Left hindlimb (tissue), 1 donor: Measurements from ENCODE around the gene PABPN1.
A peak's percentile ranks its signal among the peaks of the same experiment; 100 is the strongest.

Experiments
- DNase-seq: peaks from one replicate; pipeline ENCODE4 v3.0.0-alpha.2; 2018

PABPN1 gene

DNA sequence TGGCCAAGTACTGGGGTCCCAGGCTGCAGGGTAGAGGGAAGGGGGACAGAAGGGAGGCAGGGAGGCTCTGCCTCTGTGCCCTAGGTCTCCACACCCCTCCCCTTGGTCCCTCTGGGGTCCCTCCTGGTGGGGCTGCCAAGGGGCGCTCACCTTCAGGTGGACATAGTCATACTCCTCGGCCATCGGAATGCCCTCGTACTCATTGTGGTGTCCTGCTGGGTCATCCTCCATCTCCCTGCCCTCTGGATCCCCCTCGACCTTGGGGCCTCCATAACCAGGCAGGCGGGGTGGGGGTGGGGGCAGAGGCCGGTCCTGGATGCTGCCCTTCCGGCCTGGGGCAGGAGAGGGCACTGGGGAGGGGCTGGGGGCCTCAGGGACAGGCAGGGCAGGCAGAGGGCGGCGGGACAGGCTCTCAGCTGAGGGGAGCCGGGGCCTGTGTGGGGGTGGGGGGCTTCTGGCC is 37.9 kb downstream of the PABPN1 start:
- DNase-seq, result no peak

DNA sequence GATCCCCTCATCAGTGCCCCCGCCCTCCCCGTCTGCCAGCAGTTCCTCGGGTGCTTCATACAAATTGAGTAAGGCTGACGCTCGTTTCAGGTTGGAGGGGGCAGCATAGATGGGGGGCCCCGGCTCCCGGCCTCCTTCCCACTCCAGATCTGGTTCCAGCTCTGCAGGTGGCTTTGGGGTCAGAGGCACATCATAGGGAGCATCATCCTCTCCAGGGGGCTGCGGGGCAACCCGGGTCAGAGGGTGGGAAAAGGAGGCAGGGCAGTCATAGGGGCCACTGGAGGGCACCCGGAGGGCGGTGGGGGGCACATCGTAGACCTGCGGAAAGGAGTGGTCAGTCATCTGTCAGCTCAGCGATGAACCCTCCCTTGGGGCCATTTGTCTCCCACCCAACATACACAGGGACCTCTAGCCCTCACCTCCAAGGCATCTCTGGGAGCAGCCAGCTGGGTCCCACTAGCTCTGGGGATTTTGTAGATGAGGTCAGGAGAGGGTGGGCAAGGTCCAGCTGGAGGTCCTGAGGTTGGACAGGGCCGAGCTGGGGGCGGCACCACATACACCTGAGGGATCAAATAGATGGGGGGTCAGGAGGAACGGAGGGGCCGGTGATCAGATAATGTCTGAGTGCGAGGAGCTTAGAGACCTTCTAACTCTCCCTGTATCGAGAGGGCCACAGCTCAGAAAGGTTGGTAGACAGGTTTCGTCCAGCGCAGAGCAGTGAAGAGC is 38.6 kb downstream of the PABPN1 start:
- DNase-seq, result no peak

DNA sequence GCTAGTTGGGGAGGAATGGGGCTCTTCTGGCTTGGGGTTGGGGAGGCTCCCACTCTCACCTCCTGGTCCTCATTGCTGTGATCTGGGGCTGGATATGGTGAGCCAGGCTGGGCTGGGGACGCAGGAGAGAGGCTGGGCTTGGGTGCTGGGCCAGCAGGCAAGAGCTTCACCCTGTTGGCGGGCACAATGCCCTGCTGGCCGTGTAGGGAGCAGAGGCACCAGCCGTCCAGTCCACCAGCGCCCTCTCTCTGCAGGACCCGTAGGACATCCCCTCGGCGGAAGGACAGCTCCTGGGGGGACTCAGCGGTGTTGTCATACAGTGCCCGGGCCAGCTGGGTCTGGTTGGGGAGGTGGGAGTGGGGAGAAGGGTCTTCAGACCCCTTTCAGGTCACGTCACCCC is 39.2 kb downstream of the PABPN1 start:
- no peak for DNase-seq

DNA sequence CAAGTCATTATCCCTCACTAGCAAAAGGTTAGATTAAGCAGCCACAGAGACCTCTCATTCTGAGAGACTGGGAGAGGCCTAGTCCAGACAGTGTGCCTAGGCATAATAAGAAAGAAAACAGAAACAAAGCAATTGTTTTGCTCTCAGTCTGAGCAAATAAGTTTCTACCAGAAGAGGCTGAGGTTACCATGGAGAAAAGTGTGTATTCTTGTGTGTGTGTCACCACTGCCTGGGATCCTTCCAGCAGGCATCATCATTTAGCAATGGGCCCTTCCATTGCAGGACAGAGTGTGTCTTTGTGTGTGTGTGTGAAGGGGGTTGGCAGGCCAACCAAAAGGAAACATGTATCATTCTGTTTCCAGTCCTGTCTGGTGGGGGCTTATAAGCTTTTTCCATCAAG is 40.1 kb downstream of the PABPN1 start:
- DNase-seq, result no peak

DNA sequence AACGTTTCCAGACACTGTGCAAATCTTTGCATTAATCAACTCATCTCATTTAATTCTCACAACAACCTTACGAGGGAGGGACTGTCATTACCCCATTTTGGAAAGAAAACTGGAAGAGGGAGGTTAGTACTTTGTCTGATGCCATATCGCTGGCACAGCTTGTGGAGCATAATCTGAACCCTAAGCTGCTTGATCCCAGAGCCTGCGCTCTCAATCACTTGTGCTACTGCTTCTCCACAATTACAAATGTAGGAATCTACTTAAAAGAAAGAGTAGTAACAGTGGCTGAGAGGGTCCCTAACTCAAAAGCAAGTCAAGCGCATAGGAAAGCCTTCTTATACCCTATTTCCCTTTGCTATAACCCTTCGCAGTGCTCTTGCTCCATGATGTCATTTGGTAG is 40.5 kb downstream of the PABPN1 start:
- no peak for DNase-seq

DNA sequence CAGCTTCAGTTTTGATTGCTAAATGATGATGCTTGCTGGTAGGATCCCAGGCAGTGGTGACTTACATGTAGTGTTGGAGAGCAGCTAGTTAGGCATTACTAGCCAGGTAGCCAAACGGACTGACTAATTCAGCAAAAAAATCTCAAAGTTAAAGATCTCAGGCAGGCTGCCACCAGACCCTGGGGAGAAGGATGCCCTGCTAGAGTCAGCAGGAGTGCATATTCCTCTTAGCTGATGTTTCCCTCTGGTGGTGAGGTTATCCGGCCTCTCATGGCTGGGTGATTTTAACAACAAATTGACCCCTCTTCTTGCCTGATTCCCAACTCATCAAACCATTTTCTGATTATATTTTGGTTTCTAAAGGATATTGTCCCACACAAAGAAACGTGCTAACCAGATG is 40.9 kb downstream of the PABPN1 start:
- DNase-seq, result no peak

DNA sequence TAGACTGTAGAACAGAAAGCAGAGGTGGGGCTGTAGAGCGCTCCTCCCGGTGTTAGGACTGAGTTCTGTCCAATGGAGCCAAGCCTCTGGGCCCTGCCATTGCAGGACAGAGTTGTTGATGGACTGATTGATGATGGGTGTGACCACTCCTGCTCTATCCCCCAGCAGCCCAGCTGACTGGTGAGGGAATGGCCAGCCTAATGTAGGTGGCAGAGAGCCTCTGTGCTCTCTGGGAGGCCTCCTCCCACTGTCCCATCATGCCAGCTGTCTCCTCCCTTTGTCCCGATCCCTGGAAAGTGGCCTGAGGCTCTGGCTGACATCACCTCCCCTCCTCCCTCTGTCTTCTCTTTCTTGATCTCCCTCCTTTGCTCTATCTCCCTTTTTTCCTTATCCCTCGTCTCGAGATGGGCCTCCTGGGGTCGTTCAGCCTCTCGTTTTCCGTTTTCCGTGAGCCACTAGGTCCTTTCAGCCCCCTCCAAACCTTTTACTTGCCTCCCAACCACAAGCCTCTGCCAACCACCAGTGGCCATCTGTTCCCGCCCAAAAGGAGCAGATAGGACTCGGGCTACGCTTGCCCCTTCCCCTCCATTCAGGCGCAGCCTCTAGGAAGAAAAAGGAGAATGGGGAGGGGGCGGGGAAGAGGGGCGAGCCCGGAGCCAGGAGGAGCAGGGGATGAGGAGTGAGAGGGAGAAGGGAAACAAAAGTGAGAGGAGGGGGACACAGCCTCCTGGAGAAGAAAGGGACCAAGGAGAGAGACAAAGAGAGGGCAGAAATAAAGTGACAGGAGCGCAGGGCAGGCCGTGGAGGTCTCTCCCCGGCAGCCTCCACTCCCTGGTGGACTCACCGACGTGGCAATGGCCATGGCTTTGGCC is 43.1 kb downstream of the PABPN1 start:
- DNase-seq, result peak; percentile 68

DNA sequence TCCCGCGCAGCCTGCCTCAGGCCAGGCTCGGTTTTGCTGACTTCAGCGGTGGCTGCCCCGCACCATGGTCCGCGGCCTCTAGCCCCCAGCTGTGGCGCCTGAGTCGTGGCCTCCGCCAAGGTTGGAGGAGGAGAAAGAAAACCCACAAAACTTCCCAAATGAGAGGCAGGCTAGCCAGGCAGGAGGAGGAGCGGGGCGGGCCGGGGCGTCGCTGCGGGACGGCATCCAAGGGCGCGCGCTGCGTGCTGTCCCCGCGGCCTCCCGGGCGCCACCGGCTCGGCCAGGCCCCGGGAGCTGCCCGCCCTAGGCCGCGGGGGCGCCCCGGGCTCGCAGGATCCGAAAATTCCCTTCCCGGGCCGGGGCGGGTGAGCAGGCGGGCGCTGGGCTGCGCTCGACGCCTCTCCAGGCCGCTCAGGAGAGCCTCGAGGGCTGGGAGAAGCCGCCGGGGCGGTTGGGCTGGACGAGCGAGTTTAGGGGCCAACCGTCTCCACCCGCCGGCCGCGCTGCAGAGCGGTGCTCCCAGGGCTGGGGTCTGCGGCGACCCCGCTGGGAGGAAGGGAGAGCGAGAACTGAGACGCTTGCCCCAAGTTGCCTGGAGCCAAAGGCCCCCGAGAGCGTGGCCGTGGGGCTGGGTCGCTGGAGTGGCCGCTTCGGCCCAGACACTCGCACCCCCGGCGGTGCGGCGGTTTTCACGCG is 43.9 kb downstream of the PABPN1 start, which contains the start of gene EFS:
Gene EFS, minus strand, starts transcription at position 137 of the 696 bp plus-strand sequence. CDS start 147 bp downstream, outside the sequence.
- peak; percentile 85 for DNase-seq

DNA sequence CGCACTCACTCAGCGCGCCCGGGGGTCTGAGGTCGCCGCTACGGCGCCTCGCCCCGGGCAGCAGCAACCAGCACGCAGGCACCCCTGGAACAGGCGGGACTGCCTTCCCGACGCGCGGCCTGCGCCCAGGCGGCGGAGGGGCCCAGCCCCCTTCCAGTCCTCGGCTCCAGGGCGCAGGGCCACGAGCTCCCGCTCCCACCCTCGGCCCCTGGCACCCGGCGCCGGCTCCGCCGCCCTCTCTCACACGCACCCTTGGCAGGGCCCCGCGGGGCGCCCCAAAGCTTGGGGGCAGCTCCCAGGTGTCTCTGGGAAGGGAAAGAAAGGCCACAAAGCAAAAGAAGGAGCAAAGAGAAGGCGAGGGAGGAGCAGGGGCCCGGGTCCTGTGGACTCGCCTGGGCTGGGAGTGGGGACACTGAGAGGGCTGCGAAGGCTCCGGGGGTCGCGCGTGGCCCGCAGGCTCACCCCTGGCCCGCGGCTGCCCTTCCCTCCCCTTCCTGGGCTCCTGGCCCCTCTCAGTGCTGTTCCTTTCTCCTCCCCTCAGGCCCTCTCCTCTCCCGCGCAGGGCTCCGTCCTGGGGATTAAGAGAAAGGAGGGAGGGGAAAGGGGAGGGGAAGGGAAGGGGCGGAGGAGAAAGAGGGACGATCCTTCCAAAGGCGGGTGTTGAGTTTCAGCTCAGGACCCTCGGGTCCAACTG is 44.6 kb downstream of the PABPN1 start:
- DNase-seq, result no peak

DNA sequence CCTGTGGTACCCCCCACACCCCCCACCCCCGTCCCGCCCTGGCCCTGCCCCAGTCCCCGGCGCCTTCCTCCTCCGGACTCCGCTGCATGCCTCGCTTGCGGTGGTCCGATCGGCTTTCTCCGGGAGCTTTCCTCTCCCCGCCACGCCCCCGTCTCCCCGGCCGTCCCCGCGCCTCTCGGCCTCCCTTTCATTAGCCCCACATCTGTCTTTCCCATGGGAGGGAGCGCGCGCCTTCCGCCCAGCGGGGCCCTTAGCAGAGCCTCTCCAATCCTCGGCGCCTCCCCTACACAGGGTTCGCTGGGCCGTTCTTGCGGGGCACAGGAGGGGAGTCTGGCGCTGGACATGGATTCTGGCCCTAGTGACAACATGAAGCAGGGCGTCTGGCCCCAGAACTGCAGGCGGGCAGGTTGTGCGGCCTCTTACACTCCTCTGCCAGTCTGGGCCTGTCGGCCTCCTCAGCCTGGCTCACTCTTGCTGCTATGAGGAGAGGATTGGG is 45.2 kb downstream of the PABPN1 start:
- DNase-seq, result peak; percentile 92

DNA sequence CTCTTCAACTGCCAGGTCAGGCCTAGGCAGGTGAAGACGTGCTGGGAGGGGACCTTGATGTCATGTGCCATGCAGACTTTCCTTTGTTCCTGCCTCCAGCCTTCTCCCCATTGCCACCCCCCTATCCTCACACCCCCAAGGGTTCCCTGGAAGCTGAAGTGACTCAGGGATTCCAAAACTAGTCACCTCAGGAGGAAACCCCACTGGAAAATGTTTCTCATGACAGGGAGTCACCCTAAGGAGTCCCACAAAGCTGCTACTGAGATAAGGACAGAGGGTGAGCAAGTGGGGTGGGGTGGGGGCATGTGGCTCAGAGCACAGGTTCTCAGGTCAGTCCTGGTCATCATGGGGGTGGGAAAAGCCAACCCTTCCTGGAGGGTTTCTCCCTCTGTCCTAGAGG is 49.0 kb downstream of the PABPN1 start:
- no peak for DNase-seq

DNA sequence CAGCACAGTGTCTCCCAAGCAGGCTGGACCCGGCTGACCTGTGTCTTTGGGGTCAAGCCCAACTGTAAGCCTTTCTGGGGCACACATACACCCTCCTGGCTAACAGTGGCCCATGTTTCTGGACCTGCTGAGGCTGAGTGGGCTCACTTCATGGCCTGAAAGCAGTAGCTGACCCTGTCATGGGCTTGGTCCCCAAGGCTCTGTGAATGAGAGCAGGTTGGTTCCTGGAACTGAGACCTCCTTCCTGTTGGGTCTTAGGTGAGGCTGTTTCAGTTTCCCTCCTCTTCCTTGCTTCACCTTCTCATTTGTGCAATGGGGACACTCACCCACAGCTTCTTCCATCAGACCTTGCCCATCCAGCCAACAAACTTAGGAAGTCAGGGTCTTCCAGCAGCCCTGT is 50.6 kb downstream of the PABPN1 start:
- no peak for DNase-seq

DNA sequence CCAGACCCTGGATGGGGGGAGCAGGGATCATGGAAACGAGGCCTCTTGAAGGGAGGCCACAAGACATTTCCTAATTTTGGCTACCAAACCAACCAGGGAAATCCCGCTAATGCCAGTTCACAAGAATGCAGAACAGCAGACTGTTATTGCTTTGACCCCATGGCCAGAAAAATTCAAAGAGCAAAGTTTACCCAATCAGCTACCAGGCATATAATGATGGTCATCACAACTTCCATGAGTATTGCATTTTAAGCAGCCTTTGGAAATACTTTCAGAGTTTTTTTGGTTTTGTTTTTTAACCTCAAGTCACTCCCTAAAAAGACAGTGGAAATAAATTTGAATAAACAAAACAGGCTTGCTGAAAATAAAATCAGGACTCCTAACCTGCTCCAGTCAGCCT is 51.3 kb downstream of the PABPN1 start, which contains the start of gene IL25:
Gene IL25, plus strand, starts transcription at position 301 of the 400 bp plus-strand sequence.
- DNase-seq, result no peak

DNA sequence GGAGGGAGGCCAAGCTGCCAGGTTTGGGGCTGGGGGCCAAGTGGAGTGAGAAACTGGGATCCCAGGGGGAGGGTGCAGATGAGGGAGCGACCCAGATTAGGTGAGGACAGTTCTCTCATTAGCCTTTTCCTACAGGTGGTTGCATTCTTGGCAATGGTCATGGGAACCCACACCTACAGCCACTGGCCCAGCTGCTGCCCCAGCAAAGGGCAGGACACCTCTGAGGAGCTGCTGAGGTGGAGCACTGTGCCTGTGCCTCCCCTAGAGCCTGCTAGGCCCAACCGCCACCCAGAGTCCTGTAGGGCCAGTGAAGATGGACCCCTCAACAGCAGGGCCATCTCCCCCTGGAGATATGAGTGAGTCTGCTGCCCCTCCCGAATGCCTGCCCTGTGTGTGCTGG is 51.8 kb downstream of the PABPN1 start:
- no peak for DNase-seq
